Islet of Langerhans (tissue), 1 donor: ENCODE data around the gene PASK.

Source experiments
- FAIRE-seq: peaks from one replicate; lab custom pipeline; 2011; peaks lifted over from hg19 to GRCh38; lab: Jason Lieb, UNC

The PASK gene

DNA sequence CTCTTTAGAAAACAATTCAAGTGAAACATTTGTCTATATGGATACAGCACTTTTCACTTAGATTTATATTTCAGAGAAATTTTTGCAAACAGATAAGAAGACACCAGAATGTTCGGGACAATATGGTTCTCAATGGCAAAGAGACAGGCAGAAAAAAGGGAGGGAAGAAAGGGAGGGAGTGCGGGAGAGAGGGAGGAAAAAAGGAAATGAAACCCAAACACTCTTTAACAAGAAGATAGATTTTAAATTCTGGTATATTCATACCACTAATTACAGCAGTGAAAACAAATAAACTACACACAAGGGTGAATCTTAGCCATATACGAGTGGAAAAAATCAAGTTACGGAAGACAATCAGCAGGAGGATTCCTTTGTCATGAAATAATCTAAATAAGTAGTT, 3.0 kb downstream of the PASK start:
- FAIRE-seq: no peak

DNA sequence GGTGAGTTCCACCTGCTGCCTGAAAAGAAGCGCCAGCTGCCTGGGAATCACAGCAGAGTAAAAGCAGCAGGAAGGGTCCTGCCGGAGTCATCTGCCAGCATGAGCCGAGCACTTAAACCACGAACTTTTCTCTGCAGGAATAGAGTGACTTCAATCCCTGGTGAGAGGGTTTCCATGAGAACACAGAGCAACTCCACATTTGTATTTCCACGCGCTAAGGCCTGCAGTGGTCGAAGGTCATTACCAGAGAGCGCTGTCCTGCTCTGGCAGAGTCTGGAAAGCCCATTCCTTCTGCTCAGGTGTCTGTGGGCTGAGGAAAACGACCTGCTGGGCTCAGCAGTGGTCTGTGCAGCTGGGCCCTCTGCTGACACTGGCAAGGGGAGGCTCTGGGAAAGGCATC, 6.7 kb downstream of the PASK start:
- FAIRE-seq: no peak

GRCh38 chr2:241142063-241142462, 7.2 kb downstream of the PASK start:
- FAIRE-seq: no peak

DNA sequence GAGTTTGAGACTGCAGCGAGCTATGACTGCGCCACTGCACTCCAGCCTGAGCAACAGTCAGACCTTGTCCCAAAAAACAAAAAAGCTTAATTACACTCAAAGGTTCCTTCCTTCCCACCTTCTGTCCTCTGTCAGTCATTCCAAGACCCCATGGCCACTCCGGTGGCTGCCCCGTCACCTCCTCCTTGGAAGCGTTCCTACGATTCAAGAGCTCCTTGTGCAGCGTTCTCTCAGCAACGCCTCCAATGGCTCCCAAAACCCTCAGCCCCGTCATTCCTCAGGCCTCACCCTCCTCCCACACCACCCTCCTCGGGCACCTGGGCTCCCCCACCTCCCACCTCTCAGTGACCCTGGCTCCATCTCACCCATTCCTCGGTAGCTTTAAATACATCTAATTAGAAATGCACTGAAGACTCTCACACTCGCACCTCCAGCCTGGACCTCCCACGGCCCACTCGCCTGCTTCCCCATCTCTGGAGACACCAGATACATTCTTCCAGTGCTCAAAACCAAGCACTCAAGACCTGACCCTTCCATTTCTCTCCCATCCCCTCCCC, 8.0 kb downstream of the PASK start:
- no peak for FAIRE-seq

- no peak for FAIRE-seq
These were observed 8.8 kb downstream of the PASK start for GRCh38 chr2:241140445-241140840.

DNA sequence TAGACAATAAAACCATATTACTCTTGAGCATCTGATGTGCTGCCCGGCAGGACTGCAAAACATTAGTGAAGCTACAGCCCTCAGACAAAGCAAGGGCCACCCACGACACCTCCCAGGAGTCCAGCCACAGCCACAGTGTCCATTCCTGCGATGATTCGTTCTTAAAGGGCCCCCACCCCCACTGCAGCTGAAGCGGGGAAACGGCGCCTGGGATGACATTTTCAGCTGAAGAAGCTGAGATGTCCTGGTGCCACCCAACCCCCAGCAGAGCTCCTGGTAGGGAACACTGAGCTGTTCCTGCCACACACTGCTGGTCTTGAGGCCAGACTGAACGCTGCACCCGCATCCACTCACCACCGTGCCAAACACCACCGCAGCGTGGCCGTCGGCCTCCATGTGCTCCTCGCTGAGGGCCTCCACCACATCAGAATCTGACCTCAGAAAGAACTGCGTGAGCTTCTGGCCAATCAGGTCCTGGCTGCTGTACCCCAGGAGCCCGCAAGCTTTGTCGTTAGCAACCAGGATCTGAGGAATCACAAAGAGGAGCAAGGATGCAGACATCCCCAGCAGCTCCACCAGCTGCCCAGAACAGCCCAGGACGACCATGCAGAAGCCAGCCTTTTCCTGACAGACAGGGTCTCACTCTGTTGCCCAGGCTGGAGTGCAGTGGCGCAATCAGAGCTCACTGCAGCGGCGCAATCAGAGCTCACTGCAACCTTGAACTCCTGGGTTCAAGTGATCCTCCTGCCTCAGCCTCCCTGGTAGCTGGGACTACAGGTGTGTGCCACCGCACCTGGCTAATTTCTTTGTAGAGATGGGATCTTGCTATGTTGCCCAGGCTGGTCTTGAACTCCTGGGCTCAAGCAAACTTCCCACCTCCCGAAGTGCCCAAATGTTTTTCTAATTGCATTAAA, 9.5 kb downstream of the PASK start:
- no peak for FAIRE-seq

DNA sequence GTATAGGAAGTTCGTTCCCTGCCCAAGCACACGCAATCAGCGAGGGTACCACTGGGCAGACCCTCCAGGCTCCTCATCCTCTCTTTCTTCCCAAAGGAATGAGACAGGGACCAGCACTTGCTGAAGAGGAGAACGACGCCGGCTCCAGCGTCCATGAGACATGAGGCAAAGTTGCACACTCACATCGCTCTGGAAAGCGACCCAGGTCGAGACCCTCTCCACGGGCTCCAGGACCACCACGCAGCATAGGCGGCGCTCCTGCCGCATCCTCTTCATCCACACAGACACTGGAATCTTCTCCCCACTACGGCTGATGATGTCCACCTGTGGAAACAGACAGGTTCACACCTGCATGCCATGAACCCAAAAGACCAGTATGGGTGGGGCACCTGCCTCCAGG, 10.8 kb downstream of the PASK start:
- FAIRE-seq: no peak

DNA sequence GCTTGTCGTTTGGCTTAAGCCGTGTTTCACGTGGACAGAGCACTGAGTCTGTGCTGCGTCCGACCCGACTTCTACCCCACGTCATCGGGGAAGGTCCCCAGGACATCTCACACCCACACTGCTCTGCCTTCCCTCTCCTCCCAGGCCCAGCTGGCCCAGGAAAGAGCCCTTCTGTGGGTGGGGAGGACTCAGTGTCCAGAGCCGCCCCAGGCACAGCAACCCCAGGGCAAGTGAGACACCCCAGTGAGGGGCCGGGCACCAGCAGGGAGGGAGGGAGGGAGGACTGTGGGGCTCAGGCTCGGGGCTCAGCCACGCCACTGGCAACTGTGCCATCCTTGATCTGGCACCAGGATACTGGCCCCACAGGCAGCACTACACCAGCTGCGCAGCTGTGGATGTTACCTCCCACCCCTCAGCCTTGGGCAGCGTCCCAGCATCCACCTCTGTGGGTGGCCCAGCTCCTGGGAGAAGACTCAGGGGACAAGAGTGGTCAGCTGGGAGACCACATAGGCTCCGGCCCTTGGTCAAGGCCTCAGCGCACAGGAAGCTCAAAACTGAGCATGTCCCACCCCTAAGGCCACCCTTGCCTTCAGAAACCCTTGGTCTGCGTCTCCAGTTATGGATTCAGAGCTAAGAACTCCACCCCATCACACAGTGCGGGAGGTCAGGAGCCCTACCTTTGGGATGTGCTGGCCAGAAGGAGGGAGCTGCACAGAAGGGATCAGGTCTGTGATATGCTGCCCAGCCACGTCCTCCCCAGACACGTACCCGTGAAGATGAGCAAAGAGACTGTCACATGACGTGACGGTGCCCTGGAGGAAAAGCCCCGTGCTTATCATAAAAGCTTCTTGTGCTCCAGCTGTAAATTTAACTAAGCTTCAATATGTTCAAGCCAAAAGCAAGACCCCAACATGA, 11.7 kb downstream of the PASK start:
- FAIRE-seq: no peak

DNA sequence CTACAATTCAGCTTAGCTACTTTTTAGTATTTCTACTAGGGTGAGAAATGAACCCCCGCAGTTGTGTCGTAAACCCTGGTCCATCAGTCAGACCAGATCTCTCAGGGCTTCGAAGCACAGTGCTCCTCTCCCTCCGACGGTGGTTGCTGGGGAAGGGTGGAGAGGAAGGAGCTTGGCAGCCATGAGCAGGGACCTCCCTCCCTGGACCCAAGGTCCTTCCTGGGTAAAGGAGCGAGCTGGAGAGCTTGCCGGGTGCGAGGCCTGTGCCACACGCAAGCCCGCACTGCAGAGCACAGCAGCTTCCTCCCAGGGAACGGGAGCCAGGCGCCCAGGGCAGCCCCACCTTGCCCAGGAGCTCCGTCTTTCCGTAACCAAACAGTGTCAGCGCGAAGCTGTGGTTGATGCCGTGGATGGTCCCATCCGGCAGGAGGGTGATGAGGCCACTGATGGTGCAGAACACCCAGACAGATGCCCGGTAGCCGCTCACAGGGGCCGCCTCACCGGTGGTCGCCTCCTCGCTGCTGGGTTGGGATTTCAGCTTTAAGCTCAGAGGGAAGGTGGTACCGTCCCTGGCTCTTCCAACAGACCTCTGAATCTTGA, 12.5 kb downstream of the PASK start:
- no peak for FAIRE-seq

GRCh38 chr2:241136191-241136590, 13.1 kb downstream of the PASK start:
- FAIRE-seq: no peak

GRCh38 chr2:241135737-241136136, 13.5 kb downstream of the PASK start:
- FAIRE-seq: no peak

- FAIRE-seq: no peak
These were observed 14.6 kb downstream of the PASK start for GRCh38 chr2:241134711-241135110.

DNA sequence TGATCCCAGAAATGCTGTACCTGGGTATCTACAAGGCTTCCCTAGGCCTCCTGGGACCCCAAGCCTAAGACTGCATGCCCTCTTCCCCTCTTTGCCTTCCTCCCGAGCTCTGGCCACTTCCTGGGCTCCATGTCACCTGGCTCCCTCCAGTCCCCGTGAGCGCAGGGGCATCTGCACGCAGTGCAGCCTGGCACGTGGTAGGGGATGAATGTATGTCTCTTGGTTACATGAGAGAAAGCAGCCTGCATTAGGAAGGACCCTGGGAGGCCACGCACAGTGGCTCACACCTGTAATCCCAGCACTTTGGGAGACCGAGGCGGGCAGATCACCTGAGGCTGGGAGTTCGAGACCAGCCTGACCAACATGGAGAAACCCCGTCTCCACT, 15.8 kb downstream of the PASK start:
- no peak for FAIRE-seq

DNA sequence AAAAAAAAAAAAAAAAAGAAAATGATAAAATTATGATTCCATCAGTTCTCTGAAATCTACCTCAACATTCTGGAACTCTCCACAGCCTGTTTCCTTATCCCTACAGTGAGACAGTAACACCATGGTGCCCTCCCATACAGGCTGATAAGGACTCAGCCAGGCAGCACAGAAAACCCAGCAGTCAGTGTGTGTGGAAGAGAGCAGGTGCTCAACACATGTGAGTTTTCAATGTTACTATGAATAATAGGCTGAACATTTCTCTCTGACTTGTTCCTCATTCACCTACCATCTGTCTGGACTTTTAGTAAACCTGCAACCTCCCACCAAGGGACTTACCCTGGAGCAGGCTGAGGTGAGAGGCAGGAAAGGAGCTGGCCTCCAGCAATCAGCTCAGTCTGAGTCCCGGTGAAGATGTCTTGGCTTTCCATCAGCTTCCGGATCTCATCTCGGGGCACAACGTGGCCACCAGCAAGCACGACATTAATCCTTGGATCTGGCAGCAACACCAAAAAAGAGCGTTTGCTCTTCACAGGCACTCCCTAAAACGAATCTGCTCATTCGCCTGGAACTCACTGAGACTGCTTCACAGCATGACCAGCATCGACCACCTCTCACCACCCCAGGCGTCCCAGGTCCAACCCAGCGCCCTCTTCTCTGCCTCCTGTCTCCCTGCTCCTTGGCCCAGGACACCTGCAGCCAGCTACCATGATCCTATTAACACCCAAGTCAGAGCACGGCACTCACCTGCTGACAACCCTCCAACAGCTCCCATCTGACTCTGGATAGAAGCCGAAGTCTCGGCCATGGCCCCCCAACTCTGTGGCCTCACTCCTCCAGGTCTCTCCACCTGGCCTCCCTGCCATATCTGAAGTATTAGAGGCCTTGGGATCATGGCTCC, 16.5 kb downstream of the PASK start:
- no peak for FAIRE-seq

DNA sequence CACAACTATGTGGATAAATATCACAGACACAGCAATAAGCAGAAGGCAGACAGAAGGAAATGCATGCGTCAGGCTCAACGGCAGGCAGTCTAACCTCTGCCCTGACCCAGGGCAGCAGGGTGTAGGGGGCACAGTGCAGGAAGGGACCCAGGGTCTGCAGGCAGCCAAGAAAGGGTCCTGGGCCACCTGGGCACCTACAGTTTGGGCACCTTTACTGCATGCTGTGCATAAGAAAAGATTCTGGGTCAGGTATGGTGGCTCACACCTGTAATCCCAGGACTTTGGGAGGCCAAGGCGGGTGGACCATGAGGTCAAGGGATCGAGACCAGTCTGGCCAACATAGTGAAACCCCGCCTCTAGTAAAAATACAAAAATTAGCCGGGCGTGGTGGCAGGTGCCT, 17.7 kb downstream of the PASK start:
- FAIRE-seq: no peak

GRCh38 chr2:241130316-241130715, 19.0 kb downstream of the PASK start:
- no peak for FAIRE-seq

- no peak for FAIRE-seq
These were observed 20.0 kb downstream of the PASK start for GRCh38 chr2:241129086-241129871.

DNA sequence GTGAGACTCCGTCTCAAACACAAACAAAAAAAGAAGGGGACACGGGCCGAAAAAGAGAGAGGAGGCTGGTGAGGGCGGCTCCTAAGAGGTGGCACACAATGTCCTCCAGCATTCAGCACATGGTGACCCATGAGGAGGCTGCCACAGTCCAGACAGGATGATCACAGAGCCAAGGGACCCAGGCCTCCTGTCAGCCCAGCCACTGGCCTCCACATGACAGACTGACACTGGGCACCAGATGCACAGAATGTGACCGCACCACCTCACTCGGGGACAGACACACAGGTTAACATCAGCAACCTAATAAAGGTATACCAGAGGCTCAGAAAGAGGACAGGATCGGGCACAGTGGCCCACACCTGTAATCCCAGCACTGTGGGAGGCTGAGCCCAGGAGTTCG, 21.0 kb downstream of the PASK start:
- FAIRE-seq: no peak

DNA sequence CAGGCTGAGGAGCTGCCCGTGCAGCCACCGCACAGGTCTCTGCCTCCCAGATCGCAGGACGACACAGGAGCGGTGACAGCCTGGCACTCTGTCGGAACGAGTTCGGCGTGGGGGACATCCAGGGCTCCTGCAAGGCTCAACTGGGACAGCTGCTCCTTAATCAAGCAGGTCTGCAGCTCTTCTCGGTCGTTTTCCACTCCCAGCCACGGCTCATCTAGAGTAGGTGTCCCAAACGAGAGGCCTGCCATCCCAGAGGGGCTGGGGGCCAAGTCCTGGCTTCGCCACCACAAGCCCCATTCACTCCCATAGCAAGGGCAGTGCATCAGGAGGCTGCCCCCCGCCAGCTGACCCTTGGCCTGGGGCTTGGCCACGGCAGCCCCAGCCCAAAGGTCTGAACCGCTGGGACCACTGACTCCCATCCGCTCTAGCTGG, 22.5 kb downstream of the PASK start:
- no peak for FAIRE-seq

GRCh38 chr2:241126201-241126611, 23.1 kb downstream of the PASK start:
- FAIRE-seq: no peak

GRCh38 chr2:241125626-241126025, 23.6 kb downstream of the PASK start:
- no peak for FAIRE-seq
